ENCODE data around the gene MUC5AC.
"Not testable (repeated sequence)": the region's sequence is repeated elsewhere in the genome, so short reads cannot be mapped to it uniquely, and the experiment has no call there.

The MUC5AC gene

DNA sequence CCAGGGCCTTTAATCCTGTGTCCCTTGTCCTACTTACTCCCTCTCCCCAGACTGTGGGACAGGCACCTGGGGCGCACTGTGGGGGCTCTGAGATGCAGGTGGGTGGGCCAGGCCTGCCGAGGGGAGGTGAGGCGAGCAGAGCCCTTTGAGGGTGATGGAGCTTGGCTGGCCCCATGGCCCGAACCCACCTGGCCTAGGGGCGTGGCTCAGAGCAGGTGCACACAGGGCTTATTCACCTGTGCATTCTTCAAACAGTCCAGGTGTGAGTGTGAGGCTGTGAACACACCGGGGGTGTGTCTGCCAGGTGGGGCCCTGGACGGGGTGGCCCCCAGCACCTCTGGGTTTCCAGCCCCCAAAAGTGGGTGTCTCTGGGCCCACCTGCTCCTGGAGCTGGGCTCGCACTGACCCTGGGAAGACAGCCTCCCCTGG, 9.0 kb upstream of the MUC5AC start:
- DNase-seq = no peak

DNA sequence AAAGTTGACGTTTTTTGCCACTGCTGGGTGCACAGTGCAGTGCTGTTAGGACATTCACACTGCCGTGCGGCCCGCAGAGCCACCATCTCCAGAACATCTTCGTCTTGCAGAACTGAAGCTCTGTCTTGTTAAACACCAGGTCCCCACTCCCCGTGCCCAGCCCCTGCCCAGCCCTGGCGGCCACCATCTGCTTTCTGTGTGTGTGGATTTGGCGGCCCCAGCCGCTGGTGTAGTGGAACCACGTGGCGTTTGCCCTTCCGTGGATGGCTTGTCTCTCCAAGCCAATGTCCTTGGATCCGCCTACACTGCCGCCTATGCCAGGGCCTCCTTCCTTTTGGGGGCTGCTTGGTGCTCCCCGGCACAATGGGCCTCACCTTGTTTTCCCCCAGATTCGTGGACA, 8.2 kb upstream of the MUC5AC start:
- DNase-seq = no peak

DNA sequence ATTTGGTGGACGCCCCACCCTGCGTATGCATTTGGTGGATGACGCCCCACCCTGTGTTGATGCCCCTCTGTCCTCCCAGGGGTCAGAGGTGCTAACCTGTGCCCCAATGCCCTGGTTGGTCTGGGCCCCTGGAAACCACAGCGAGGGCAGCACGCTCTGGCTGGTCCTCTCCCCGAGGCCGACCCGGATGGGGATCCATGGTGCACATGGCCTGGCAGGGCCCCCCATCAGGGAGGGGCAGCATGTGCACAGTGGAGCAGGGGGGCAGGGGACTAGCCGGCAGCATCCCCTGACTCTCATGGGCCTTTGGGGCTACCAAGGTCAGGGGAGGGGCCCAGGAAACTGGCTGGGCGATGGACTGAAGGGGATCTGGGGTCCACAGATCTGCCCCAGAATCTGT, 7.6 kb upstream of the MUC5AC start:
- DNase-seq = no peak

DNA sequence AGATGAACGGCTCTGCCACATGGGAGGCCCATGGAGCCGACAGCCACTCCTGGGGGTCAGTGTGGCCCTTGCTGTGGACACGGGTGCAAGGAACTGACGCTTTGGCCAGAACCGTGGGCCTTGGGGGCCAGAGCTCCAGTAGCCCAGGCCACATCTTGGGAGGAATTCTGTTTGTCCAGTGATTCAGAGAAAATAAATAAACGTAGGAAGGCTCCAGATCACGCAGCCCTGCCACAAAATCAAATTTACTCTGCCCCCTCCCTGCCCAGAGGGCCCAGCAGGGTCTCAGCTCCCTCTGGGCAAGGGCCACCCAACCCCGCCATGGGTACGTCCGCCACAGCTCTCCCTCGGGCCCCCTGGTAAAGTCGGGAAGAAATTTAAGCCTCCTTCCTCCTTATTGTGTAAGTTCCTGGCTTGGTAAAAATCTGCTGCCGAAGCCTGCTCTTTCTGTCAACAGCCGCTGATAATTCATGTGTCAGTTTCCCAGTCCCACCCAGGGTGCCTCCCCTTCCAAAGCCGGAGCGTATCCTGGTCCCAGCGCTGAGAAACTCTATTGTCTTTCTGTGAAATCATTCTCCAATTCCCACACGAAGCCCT, 6.9 kb upstream of the MUC5AC start:
- no peak for DNase-seq

DNA sequence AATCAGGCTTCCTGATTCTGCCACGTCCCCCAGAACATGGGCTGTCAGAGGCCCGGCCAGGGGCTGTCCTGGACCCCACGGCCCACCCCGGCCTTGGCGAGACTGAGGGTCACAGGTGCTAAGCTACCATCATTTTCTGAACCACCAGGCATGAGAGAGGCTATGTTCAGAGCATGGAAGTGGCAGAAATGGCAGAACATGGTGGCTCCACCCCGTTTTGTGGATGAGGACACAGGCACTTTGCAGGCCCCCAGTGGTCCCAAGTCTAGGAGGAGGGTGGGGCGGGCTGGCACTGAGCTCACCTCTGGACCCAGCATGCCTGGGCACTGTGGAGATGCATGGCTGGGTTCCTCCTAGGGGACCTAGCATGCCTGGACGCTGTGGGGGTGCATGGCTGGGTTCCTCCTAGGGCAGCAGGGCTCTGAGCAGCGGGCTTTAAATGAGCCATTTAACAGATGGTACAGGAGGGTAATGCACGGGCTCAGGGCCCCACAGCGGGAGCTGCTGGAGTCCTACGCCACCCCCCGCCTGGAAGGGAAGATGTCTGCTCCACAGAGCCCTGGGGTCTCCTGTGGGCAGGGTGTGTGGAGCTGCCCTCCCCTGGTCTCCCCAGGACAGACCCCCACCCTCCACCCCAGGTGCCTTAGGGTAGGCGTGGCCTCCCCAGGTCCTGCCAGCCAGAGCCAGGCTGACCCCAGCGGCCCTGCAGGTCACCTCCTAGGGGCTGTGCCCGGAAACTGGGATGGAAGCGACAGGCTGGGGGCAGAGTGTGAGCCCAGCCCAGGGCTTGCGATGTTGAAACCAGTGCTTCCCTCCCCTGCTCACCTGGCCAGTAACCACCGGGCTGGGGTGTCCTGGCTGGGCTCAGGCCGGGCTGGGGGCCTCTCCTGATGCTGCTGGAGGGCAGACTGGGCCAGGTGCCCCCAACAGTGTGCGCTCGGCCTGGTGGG, 6.1 kb upstream of the MUC5AC start:
- no peak for DNase-seq

DNA sequence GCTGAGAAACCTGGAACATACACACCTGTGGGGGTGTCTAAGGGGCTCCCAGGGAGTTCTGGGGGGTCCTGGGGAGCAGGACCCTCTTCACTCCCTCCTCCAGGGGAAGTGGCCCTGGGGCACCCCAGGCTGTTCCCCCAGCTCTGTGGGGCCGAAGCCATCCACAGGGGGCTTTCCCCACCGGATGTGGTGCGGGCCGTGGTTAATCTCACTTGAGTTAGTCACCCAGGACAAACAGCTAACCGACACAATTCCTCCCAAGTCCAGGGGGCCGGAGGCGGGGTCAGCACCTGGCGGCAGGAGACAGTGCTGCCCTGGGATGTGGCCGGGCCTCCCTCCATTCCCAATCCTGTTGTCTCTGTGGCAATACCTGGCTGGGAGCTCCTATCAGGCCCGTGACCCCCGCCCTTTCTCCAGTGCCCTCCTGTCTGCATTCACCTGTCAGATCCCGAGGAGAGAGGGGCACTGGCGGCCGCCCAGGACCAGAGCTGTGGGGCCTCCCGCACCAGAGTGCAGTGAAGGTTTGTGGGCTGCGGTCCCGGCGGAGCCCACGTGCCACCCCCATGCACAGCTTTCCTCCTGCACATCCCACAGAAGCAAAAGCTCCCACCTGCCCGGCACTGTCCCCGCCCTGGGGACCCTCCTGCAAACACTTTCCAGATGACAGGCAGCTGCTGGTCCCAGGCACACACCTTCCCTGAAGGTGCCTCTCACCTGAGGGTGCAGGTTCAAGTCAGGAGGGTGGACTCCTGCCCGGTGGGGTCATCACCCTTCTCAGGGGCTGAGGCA, 5.2 kb upstream of the MUC5AC start:
- no peak for DNase-seq

DNA sequence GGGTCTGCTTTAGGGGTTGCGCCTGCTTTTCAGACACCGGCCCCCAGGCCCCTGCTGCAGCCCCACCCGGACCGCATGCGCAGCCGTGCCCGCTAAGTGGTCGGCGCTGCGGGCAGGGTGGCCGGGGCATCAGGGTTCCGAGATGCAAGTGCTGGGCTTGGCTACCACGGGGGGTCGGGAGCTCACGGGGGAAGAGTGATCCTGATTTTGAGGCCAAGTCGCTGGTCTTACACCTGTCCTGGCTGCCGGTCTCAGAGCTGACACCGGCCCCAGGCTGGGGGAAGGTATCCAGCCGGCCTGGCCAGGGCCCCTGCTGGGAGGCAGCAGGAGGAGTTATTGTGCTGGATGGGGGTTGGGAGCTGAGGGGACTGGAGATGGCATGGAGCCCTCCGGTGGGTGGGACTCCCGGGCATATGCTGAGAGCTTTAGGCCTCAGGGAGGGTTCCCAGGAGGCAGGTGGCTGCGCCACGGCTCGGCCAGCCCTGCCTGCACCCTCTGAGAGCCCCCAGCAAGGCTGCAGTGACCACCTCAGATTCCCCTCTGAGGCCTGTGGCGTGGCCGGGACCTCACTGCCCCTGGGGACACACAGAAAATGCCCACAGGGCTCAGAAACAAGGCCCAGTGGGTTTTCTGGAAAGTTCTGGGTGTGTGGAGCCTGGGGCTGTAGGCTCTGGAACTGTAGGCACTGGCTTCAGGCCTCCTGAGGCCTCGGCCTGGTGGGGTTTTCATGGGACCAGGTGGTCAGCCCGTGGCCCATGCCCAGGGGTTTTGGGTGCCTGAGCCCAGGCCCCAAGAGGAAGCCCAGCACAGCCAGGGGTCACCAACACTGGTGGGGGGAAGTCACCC, 4.4 kb upstream of the MUC5AC start:
- DNase-seq = no peak

DNA sequence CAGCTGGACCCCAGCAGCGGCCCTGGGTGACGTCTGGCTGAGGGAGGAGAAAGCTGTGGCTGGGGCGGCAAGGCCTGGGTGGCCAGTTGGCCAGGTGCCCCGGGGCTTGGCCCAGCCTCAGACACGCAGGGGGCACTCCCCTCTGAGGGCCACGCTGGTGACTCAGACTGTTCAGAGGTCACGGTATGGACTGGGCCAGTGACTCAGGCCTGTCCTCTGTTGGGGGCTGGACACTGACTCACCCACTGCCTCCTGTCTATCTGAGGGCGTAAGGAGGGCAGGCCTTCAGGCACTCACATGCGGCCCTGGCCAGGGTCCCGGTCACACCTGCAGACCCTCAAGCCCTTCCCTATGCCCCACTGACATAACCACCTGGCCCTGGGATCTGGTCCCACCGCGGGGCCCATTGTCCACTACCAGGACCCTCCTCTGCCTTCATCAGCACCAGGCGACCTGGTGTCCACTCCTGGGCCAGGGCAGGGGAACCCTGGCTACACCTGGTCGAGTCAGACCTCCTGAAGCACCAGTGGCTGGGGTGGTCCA, 3.7 kb upstream of the MUC5AC start:
- DNase-seq = peak; percentile 63

DNA sequence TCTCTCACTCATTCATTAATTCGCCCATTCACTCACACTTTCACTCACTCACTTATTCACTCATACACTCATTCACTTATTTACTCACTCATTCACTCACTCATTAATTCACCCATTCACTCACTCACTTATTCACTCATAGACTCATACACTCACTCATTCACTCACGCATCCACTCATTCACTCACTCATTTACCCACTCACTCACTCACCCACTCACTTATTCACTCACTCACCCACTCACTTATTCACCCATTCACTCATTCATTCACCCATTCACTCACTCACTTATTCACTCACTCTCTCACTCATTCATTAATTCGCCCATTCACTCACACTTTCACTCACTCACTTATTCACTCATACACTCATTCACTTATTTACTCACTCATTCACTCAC, 3.1 kb upstream of the MUC5AC start:
- not testable (repeated sequence) for DNase-seq

DNA sequence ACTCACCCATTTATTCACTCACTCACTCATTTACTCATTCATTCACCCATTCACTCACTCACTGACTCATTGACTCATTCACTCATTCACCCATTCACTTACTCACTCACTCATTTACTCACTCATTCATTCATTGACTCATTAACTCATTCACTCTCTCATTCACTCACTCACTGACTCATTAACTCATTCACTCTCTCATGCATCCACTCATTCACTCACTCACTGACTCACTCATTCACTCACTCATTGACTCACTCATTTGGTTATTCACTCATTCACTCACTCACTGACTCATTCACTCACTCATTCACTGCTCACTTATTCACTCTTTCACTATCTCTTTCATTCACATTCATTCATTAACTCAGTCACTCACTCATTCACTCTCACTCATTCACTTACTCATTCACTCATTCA, 2.5 kb upstream of the MUC5AC start:
- no peak for DNase-seq

DNA sequence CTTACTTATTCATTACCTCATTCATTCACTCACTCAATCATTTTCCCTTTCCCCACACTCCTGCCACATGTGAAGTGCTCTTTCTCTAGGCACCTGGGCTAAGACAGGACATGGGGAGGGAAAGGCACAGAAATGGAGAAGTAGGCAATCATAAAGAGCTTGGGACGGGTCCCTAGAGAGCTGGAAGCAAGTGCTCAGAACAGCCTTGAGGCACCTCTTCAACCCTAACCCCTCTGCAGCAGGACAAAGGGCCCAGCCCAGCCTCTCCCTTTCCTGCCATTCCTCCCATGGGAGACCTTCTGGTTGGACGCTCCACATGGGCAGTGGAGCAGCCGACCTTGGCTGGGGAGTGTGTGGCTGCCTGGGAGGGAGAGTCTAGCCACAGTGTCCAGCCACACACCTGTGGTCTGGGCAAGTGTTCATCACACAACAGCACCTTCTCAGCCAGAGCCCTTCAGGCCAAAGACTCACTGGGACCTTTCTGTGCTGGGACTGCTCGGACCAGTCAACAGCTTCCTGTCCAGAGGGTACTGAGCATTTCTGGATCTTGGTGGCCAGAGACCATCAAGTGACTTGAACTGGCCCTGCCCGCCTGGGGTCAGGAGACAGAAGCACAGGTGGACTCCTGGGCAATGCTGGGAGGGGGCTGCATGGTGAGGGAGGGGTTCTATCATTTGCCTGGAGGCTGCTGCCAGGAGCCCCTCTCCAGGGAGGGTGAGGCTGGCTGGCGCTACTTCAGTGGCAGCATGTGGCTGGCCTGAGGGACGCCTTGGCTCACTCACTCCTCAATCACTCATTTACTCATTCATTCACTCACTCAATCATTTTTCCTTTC, 1.0 kb upstream of the MUC5AC start:
- DNase-seq = no peak

DNA sequence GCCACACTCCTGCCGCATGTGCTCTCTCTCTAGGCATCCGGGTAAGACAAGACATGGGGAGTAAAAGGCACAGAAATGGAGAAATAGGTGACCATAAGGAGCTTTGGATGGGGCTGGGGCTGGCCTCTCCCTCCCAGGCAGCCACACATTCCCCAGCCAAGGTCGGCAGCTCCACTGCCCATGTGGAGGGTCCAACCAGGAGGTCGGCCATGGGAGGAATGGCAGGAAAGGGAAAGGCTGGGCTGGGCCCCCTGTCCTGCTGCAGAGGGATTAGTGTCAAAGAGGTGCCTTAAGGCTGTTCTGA, 460 bp upstream of the MUC5AC start:
- no peak for DNase-seq

DNA sequence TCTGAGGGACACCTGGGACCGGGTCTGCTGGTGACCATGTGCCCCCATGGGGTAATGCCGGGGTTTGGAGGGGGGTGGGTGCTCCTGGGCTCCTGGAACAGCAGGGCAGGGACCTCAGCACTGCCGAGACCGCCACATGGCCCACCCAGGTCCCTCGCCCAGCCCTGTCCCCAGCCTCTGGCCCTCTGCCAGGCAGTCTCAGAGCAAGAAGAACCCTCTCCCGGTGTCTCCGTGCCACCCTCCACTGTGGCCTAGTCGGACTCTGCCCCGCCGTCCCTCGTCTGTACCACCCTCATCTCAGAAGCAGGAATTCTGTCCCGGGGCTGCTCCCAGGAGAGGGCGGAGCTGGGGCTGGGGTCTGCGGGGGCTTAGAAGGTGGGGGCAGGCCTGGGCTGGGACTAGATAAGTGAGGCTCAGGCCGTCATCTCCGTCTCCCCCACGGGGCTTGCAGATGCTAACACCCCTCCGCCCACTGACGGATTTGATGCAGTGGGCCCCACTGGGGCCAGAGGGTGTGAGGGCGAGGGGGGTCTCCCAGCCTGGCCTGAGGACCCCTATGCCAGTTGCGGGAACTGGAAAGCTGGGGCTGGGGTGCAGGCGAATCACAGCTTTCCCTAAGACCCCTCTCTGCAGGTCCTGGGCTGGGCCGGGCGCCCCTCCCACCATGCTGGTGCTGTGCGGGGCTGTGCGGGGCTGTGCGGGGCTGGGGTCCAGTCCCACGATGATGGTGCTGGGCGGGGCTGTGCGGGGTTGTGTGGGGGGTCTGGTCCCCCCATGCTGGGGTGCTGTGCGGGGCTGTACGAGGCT, 1.1 kb downstream of the MUC5AC start:
- no peak for DNase-seq

DNA sequence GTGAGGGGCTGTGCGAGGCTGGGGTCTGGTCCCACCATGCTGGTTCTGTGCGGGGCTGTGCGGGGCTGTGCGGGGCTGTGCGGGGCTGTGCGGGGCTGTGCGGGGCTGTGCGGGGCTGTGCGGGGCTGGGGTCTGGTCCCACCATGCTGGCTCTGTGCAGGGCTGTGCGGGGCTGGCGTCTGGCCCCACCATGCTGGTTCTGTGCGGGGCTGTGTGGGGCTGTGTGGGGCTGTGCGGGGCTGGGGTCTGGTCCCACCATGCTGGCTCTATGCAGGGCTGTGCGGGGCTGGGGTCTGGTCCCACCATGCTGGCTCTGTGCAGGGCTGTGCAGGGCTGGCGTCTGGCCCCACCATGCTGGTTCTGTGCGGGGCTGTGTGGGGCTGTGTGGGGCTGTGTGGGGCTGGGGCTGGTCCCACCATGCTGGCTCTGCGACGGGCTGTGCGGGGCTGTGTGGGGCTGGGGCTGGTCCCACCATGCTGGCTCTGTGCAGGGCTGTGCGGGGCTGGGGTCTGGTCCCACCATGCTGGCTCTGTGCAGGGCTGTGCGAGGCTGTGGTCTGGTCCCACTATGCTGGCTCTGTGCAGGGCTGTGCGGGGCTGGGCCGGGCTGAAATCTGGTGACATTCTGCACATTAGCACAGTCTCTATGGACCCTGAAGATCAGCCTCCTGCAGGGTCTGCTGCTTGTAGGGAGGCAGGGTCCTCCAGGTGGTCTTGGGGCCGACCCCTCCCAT, 1.9 kb downstream of the MUC5AC start:
- not testable (repeated sequence) for DNase-seq

DNA sequence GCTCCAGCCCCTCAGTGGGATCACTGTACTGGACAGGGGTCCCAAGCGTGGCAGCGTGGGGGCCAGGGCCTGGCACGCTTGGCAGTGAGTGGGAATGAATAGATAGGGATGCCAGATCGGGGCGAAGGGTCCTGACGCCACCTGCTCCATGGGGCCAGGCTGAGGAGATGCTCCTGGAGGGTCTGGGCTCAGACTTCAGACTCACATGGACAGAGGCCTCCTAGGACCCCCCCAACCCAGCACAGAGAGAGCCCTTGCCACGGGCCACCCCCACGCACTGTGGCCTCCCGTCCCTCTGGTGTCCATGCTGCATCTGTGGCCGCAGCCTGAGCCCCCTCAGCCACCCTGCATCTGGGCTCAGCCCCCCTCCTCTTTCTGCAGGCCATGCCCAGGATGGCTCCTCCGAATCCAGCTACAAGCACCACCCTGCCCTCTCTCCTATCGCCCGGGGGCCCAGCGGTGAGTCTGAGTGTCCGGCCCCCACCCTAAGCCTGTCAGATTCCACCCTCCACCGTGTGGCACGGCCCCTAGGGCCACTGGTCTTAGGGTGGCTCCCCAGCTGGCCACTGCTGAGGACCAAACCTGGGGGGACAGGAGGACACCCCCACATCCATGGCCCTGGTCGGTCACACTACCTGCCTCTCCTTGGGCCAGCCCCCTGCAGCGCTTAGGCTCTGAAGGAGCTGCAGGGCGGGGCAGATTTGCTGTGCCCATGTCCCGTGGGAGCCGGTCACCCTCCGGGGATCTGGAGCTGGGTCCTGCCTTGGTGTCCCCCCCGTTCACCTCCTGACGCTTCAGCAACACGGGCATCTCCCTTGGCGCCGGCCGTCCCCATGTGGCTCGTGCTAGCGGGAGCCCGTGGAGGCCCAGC, 2.7 kb downstream of the MUC5AC start:
- no peak for DNase-seq

DNA sequence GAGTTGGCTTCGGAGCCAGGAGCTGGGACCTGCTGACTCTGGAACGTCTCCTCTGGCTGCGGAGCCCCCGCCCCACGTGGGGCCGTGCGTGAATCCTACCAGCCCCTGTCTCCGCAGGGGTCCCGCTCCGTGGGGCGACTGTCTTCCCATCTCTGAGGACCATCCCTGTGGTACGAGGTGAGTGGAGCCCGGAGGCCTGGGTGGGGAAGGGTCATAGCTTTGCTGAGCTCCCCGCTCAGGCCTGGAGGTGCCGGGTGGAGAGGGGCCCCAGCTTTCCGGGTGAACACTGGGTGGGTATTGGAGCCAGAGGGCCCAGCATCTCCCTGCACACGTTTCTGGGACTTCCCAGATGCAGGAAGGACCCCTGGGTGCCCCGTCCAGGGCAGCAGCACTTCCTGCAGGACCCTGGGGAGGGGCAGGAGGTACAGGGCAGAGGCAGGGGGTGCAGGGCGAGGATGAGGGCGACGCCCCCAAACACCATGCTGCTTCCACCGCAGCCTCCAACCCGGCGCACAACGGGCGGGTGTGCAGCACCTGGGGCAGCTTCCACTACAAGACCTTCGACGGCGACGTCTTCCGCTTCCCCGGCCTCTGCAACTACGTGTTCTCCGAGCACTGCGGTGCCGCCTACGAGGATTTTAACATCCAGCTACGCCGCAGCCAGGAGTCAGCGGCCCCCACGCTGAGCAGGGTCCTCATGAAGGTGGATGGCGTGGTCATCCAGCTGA, 3.8 kb downstream of the MUC5AC start:
- no peak for DNase-seq

DNA sequence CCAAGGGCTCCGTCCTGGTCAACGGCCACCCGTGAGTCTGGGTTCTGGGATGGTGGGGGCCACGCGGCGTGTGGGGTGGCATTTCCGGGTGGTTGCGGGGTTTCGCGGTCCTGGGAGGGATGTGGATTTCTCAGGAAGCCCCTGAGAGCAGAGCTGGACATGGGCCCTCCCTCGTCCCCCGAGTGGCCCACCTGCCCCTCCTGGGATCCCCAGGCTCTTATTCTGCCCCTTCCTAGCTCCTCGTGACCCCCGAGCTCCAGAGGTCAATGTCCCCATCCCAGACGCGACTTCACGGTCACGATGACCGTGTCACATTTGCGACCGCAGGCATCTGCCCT, 4.4 kb downstream of the MUC5AC start:
- DNase-seq = no peak

Measured in T1000 (cell line).